ENCODE data around the gene KIZ. TPM values are rescaled to one million over a fixed set of nuclear protein-coding genes. Genes with fewer than 3 reads are reported as not detected.

Gene KIZ
- total and polyA plus RNA-seq, 2 of the 4 experiments (the other 2 are of a cell fraction), result 9.9 to 14.0 TPM

- BruUV-seq (replicated peaks), result no TSS peak
- intact Hi-C loops (cut with micrococcal nuclease) (no loop called here), dilution Hi-C loops (cut with HindIII; ENCODE audit: low sequenced_read_pairs, unreplicated experiment) (no loop called here), in situ Hi-C loops (cut with MboI; ENCODE audit: low sequenced_read_pairs) (no loop called here)
- DNase-seq (no peak), ATAC-seq (ENCODE audit: low read depth) (no peak)
- no peak overlapping the region for H3K56ac ChIP-seq (ENCODE audit: extremely low read depth, insufficient read depth, low read length)
- no peak overlapping the region for H3K4me2 ChIP-seq (ENCODE audit: low read depth, low read length)
- H3K23ac ChIP-seq (ENCODE audit: low read depth, low read length), result no peak overlapping the region
- ChIA-PET CTCF (no interaction called here), POLR2A (ENCODE audit: unreplicated experiment) (no interaction called here)
- H3K36me3 ChIP-seq (ENCODE audit: control insufficient read depth, insufficient read depth, low read length), result no peaks in the 10 kb centered on the region
- no peaks in the 10 kb centered on the region for H3K9me1 ChIP-seq (ENCODE audit: insufficient read depth, low read length)
- H2AK9ac ChIP-seq (replicated peaks; ENCODE audit: low read depth, low read length, poor library complexity), result no peak overlapping the region
- no peak overlapping the region for H2BK15ac ChIP-seq (ENCODE audit: low read depth, low read length)
- H3K9ac ChIP-seq (ENCODE audit: low read depth, low read length), result no peak overlapping the region
- no peak overlapping the region for H2BK120ac ChIP-seq (ENCODE audit: low read depth, low read length)
- H3K4me3 ChIP-seq (ENCODE audit: insufficient read depth, low read depth, low read length), result no peak overlapping the region
- H4K20me1 ChIP-seq (ENCODE audit: insufficient read depth, low read length), result no peaks in the 10 kb centered on the region
- H2BK5ac ChIP-seq (ENCODE audit: low read depth, low read length, poor library complexity, severe bottlenecking), result no peak overlapping the region
- no peak overlapping the region for H2BK20ac ChIP-seq (ENCODE audit: low read depth, low read length)
- no CpG with 5 or more reads among the region's 2 CpGs for WGBS, 2 experiments (ENCODE audit: extremely low coverage in 2 of 2, insufficient read length in 1 of 2)
- H2AK5ac ChIP-seq (ENCODE audit: low read depth, low read length), result no peak overlapping the region
- H3K27ac ChIP-seq (ENCODE audit: insufficient read depth, low read length), result no peak overlapping the region
- no peak overlapping the region for H4K91ac ChIP-seq (ENCODE audit: insufficient read depth, low read depth, low read length)
- no peaks in the 10 kb centered on the region for H3K79me1 ChIP-seq (ENCODE audit: low read depth in 1 of 2, low read length in 2 of 2)
- H4K5ac ChIP-seq (ENCODE audit: low read depth, low read length), result no peak overlapping the region
- TF ChIP-seq FOS (IDR thresholded peaks at IDR 0.05; ENCODE audit: low read depth, low read length), result no peak
- no peak for TF ChIP-seq SMC3 (IDR thresholded peaks at IDR 0.05; ENCODE audit: low read depth, low read length)
- TF ChIP-seq USF2 (IDR thresholded peaks at IDR 0.05; ENCODE audit: low read depth, low read length), result no peak
- TF ChIP-seq RAD21 (IDR thresholded peaks at IDR 0.05; ENCODE audit: low read length), result no peak
- no peak for TF ChIP-seq MAZ (IDR thresholded peaks at IDR 0.05; ENCODE audit: borderline replicate concordance, low read depth, low read length)
- no peak for TF ChIP-seq POLR2A (IDR thresholded peaks at IDR 0.05; ENCODE audit: low read depth, low read length)
- no peak for TF ChIP-seq NFE2L2 (IDR thresholded peaks at IDR 0.05; ENCODE audit: low read depth, low read length)
- TF ChIP-seq BHLHE40 (IDR thresholded peaks at IDR 0.05; ENCODE audit: low read depth, low read length), result no peak
- TF ChIP-seq RCOR1 (IDR thresholded peaks at IDR 0.05; ENCODE audit: insufficient replicate concordance, low read length), result no peak
- no peak for TF ChIP-seq MXI1 (IDR thresholded peaks at IDR 0.05; ENCODE audit: borderline replicate concordance, low read depth, low read length)
- no peak for TF ChIP-seq CTCF (conservative IDR thresholded peaks at IDR 0.05; ENCODE audit: low read depth, low read length)
- H3K14ac ChIP-seq (replicated peaks; ENCODE audit: low read depth, low read length), result no peak overlapping the region
- no peak overlapping the region for H4K8ac ChIP-seq (ENCODE audit: low read depth in 2 of 2, low read length in 2 of 2)
- peaks cover 6% of the 10 kb centered on the region; the same call in 1 of the 2 replicates for H3K27me3 ChIP-seq (ENCODE audit: control insufficient read depth, insufficient read depth, low read length)
- no peaks in the 10 kb centered on the region for H3K9me3 ChIP-seq (ENCODE audit: control insufficient read depth, insufficient read depth, low read length)
- H3K4ac ChIP-seq (ENCODE audit: low read depth, low read length), result no peak overlapping the region
- H2AFZ ChIP-seq (replicated peaks; ENCODE audit: low read length, poor library complexity), result no peak overlapping the region
- H3K4me1 ChIP-seq (ENCODE audit: control insufficient read depth, insufficient read depth, low read length), result no peaks in the 10 kb centered on the region
- H3K18ac ChIP-seq (ENCODE audit: low read depth, low read length), result no peak overlapping the region
Measured at GRCh38 chr20:21278829-21279228, 152.9 kb downstream of the KIZ start.

All from IMR-90 (cell line).